Mucosa of descending colon (tissue), 3 donors: ENCODE data around the gene SIM2. TPM values are rescaled to one million over a fixed set of nuclear protein-coding genes. Genes with fewer than 3 reads are reported as not detected.

ENCODE experiments used
- ATAC-seq: fragments of 200-7000 bp; cut with Tn5 transposase; one replicate; pipeline ENCODE4 v1.9.1; 2020; ENCODE audit warnings: mild to moderate bottlenecking, moderate library complexity
- DNase-seq, 3 donors: peaks; one replicate each; pipeline ENCODE4 v3.0.0-alpha.2; 2020
- H3K36me3 ChIP-seq: fragments of 200-600 bp; one replicate; pipeline ENCODE4 v1.8.0; 2021; ENCODE audit warnings: low read depth, mild to moderate bottlenecking
- H3K4me1 ChIP-seq: fragments of 200-600 bp; one replicate; pipeline ENCODE4 v1.8.0; 2021; ENCODE audit warnings: low read depth, mild to moderate bottlenecking
- H3K4me3 ChIP-seq: fragments of 200-600 bp; one replicate; pipeline ENCODE4 v1.8.0; 2021; ENCODE audit warnings: mild to moderate bottlenecking
- H3K9me3 ChIP-seq: fragments of 200-600 bp; one replicate; pipeline ENCODE4 v1.8.0; 2021; ENCODE audit warnings: mild to moderate bottlenecking
- CTCF ChIP-seq: fragments of 200-600 bp; IDR thresholded peaks from one replicate; pipeline ENCODE4 v1.8.0; 2022; ENCODE audit warnings: antibody characterized with exemption, mild to moderate bottlenecking
- intact Hi-C, 2 donors: fragments of 100-400 bp; cut with DNase I in 1 of 2; cut with micrococcal nuclease in 1 of 2; formaldehyde crosslinking; loops; one replicate each; pipeline versions ENCODE4 v1.11.0 to v1.11.1; 2022; cut with DNase I, micrococcal nuclease
- total RNA-seq, 3 donors: library from RNA; stranded (reverse); fragmentation: NEBNext Ultra II Directional in 2 of 3; extraction: Animal tissue kit (Norgen Biotek cat#: 25700) in 2 of 3; gene quantifications; one replicate each; pipeline versions ENCODE4 v1.2.1 to v1.2.4, GENCODE V29; 2021 to 2023
- donor health status: DM: no; HTN: no; CAD: no; lungs with moderate emphysema.
- donor health status: DM: no; HTN: no; CAD: no.
- donor health status: DM: no; HTN: yes; CAD: no.

The SIM2 gene
- total RNA-seq, 3 donors from 2014 or later, result not detected

- H3K9me3 ChIP-seq, result peaks cover 14% of the 10 kb centered on the region
- no peaks in the 10 kb centered on the region for H3K36me3 ChIP-seq
- intact Hi-C loops, result no loop called here
- no peak for TF ChIP-seq CTCF
- H3K4me3 ChIP-seq, result no peak overlapping the region
- DNase-seq (no peak), ATAC-seq (no peak)
- H3K4me1 ChIP-seq, result no peaks in the 10 kb centered on the region
Measured at GRCh38 chr21:36796070-36796469, 97.2 kb downstream of the SIM2 start.

GRCh38 chr21:36798491-36798890 lies 99.6 kb downstream of the SIM2 start:
- no peak for TF ChIP-seq CTCF
- intact Hi-C loops, result no loop called here
- no peaks in the 10 kb centered on the region for H3K4me1 ChIP-seq
- ATAC-seq (no peak), DNase-seq (no peak)
- H3K4me3 ChIP-seq, result no peak overlapping the region
- peaks cover 14% of the 10 kb centered on the region for H3K9me3 ChIP-seq
- H3K36me3 ChIP-seq, result no peaks in the 10 kb centered on the region

Other genes starting within 250 kb of the SIM2 start
- gene CLDN14, start 219.0 kb upstream of the SIM2 start, total RNA-seq, result under 1 TPM in 1 of 3 donors, not detected in 2; 0.63 TPM